Lower leg skin (tissue), 3 donors: ENCODE results near the gene CACNA1S.

Experiments used
- CTCF ChIP-seq, 3 donors: fragments of 450-650 bp; IDR thresholded peaks; one replicate each; pipeline ENCODE4 v1.5.1; 2016; ENCODE audit warnings: antibody characterized with exemption in 3 of 3, mild to moderate bottlenecking in 3 of 3, moderate library complexity in 2 of 3
- POLR2A ChIP-seq, 2 donors: fragments of 450-650 bp; IDR thresholded peaks; one replicate each; pipeline ENCODE4 v1.6.1; 2016 to 2017; ENCODE audit warnings: antibody characterized with exemption in 2 of 2, mild to moderate bottlenecking in 1 of 2, moderate library complexity in 1 of 2

- TF ChIP-seq POLR2A (IDR thresholded peaks at IDR 0.05) (no peak), CTCF (IDR thresholded peaks at IDR 0.05) (no peak)
Measured at GRCh38 chr1:200992382-200993048, 119.7 kb downstream of the CACNA1S start.
